Mucosa of gallbladder (tissue), 1 donor: ENCODE measurements around the gene LDB2. TPM values are rescaled to one million over a fixed set of nuclear protein-coding genes. Genes with fewer than 3 reads are reported as not detected.

Experiments used
- DNase-seq: peaks from one replicate; pipeline ENCODE4 v3.0.0-alpha.2; 2020; ENCODE audit warnings: low spot score
- total RNA-seq: library from RNA; stranded (reverse); gene quantifications from one replicate; pipeline ENCODE4 v1.2.1, GENCODE V29; 2021
- donor health status: DM: no; HTN: no; CAD: no.

The LDB2 gene
- total RNA-seq, 1 donor from 2014 or later = 16.9 TPM

DNA sequence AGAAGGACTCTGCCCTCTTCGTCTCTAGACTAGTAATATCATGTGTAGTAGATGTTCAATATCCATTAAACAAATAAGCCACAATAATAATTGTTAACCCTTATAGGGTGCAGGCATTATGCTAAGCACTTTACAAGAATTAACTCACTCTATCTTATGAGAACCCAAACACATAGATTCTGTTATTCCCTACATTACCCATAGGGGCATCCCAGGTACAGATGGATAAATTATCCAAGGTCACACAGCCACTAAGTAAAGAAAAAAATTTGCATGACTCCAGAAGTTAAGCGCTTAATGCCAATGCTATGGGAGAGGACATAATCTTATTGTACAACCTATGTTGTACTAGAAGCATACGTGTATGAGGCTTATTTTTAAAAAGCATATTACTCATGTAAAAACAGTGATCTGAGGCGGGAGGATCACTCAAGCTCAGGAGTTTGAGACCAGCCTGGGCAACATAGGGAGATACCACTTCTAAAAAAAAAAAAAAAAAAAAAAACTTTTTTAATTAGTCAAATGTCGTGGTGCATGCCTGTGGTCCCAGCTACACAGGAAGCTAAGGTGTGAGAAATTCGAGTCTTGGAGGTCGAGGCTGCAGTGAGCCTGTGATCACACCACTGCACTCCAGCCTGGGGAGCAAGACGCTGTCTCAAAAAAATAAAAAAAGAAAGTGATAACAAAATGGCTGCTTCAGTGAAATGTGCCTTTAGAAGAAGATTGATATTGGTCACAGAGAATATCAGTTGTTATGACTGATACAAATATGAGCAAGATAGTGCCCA, 13.6 kb downstream of the LDB2 start:
- no peak for DNase-seq

- DNase-seq = no peak
These were observed 14.6 kb downstream of the LDB2 start for GRCh38 chr4:16883806-16884205.

- no peak for DNase-seq
These were observed 17.1 kb downstream of the LDB2 start for GRCh38 chr4:16881151-16881884.

DNA sequence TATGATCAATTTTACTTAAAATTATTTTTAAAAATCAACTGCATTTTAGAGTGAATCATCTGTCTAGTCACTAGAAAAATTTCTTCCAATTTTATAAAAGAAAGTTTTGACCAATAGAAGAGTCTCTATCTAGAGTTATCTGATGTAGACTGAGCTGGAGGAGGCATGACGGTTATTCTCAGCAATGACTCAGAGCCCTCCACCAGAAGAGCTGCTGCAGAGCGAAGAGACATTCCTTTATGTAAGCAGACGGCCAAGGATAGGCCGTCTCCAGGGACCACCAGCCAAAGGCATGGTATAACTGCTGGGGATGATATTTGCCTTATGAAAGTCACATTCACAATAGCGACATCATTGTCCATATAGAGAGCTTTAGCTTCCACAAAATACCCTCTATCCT, 23.0 kb downstream of the LDB2 start:
- DNase-seq = no peak

GRCh38 chr4:16869594-16870245, 28.7 kb downstream of the LDB2 start:
- no peak for DNase-seq

GRCh38 chr4:16868674-16869073, 29.8 kb downstream of the LDB2 start:
- DNase-seq = no peak

DNA sequence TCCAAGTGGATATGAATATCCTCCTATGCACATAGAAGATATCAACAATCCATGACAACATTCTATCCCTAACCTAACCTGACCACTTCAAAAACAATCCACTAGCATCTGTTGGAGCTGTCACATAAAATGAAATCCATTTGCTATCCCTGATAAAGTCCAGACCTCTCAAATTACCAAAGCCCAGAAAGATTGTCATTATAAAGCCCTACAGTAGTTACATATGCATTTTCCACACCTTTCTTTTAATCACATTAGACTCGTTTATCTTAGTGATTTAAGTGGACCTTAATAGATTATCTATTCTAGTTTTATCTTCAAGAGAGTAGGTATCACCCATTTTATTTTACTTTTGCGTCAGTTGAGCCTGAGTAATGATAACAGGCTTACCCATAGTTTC, 30.6 kb downstream of the LDB2 start:
- no peak for DNase-seq

GRCh38 chr4:16866974-16867373, 31.5 kb downstream of the LDB2 start:
- DNase-seq = no peak

GRCh38 chr4:16865897-16866283, 32.6 kb downstream of the LDB2 start:
- DNase-seq = no peak

DNA sequence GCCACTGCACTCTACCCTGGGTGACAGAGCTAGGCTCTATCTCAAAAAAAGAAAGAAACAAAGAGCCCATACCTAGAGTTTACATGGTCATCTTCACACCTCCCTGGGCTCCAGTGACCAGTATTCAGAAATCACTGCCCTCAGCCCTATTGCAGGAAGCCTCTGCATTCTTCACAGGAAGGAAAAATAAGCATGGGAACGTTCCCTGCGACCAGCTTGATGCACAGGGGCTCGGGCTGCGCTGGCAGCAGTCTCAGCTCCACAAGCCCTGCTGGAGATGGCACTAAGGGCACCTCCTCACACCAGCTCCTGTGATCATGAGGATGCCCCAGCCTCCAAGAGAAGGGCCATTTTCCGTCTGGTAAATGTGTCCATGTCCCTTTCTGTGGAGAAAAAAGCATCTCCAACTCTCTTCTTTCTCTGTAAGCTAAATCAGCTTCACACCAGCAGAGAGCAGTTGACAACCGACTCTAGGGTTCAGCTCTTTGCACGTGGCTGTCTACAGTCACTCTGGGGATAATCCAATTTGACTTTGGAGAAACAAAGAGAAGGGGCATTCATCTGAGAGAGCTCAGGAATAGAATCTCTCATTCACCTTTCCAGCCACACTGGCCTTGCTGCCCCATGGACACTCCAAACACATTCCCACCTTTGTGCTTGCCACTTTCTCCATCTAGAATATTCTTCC, 33.1 kb downstream of the LDB2 start:
- DNase-seq = no peak

DNA sequence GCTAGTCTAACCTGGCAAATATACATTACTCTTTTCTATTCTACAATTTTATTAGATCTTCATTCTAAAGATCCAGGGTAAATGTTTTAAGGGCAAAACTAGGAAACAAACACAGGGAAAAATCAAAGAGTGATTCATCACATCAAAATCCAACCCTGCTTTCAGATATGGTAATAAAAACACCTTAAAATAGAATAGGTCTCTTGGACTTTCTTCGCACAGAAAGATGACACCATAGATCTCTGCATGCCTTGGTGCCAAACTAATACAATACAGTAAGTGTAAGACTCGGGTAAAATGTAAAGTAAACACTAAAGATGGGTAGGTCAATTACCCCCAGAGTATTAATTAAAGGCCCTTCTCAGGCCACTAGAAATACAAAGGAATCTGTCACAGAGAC, 34.2 kb downstream of the LDB2 start:
- DNase-seq = no peak

DNA sequence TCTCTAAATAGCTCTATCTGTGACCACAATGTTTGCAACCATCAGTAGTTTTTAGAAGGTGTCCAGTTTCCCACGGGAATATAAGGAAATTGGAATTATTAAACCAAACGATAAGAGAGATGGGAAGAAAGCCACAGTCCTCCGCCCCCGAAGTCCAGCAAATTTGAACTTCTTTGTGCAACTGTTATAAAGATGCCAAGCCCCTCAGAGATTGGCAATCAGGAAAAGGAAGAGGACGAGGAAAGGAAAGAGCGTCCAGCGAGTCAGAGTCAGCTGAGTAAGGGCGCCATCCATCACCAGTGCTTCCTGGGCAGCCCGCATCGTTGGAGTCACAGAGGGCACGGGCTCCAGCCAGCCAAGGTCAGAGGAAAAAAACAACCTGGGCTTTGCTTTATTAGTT, 35.7 kb downstream of the LDB2 start:
- peak; percentile 17 for DNase-seq

- no peak for DNase-seq
These were observed 37.9 kb downstream of the LDB2 start for GRCh38 chr4:16860516-16860915.

- no peak for DNase-seq
These were observed 39.4 kb downstream of the LDB2 start for GRCh38 chr4:16859031-16859430.

GRCh38 chr4:16858275-16858752, 40.1 kb downstream of the LDB2 start:
- peak; percentile 11 for DNase-seq

DNA sequence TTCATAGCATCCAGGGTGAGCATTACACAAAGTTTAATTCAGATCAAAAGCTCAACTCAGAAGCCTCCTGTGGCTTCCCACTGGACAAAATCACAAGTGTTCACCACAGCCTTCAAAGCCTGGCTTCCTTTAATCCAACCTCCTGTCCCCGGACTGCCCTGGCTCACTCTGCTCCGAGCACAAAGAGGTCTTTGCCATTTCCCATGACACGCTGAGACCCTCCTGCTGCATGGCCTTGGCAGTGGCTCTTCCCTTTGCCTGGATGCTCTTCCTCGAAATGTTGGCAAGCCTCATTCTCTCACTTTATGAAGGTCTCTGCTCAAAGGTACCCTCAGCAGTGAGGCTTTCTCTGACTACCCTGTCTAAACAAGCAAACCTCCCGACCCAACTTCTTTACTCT, 41.0 kb downstream of the LDB2 start:
- DNase-seq = no peak

DNA sequence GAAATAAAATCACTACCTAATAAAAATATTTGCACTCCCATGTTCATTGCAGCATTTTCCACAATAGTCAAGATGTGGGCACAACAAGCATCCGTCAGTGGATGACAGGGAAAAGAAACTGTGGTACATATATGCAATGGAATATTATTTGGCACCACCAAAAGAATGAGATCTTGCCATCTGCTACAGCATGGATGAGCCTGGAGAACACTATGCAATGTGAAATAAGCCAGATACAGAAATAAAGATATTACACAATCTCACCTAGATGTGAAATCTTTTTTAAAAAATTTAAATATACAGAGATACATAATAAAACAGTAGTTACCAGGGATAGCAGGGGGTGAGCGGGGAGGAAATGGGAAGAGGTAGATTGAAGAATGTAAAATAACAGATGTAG, 44.8 kb downstream of the LDB2 start:
- no peak for DNase-seq

DNA sequence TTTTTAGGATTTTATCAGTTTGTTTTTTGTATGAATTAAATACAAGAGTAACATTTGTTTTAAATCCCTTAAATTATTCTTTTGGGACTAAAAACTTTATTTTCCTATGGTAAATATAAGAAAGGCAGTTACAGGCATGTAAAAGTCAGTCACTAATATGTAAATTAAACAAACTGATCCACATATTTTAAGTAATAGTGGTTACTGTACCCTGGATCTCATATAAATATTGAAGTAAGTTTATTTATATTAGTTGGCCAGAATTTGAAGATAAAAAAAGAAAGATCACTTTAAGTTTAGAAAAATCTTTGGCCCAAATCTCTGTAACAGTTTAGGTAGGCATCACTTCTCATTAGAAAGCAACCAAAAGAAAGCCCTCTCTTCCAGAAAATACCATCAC, 45.8 kb downstream of the LDB2 start:
- no peak for DNase-seq

- DNase-seq = no peak
These were observed 46.2 kb downstream of the LDB2 start for GRCh38 chr4:16852228-16852627.

DNA sequence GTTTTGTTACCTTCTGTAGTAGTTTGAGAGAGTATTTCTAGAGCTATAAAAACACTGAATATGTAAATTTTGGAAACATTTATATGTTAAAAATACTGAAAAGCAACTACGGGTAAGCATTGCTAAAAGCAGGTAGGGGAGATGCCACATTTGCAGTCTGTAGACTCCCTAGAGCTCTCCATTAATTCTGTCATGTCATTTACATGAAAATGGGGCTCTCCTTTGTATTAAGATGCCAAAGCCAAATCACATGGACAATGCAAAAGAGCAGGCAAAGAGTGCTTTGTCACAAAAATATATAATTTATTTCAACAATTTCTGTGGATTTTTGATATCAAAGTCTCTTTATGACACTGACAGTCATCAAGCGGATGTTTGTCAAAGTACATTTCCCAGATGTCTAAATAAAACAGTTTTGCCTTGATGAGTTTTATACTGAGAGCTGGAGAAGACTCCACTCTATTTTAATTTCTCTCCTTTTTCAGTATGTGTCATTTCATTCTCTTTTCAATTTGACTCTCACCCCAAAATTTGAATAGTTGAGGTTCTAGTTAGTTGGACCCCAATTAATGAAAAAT, 51.8 kb downstream of the LDB2 start:
- no peak for DNase-seq

GRCh38 chr4:16844816-16845586, 53.4 kb downstream of the LDB2 start:
- no peak for DNase-seq
